ENCODE measurements around the gene CTNND2.

- TF ChIP-seq CTCF (IDR thresholded peaks at IDR 0.05 in 4 of 5, conservative IDR thresholded peaks at IDR 0.05 in 1 of 5) (no peak), POLR2A (IDR thresholded peaks at IDR 0.05) (no peak)
Measured at GRCh38 chr5:11130131-11130530, 774.1 kb downstream of the CTNND2 start.
